GM06990 (cell line): Measurements from ENCODE around the gene RASL12.
"Not testable (repeated sequence)": the region's sequence is repeated elsewhere in the genome, so short reads cannot be mapped to it uniquely, and the experiment has no call there.

Experiments used
- DNase-seq: peaks from one replicate; pipeline ENCODE4 v3.0.0-alpha.2; 2011; ENCODE audit not compliant: insufficient read length; ENCODE audit errors: extremely low read depth
- H3K27me3 ChIP-seq: replicated peaks from 2 replicates; pipeline ENCODE4 v1.6.0; 2011; ENCODE audit warnings: low read length; ENCODE audit not compliant: control insufficient read depth, insufficient read depth
- H3K36me3 ChIP-seq: 2 replicates; pipeline ENCODE4 v1.5.1; 2011; ENCODE audit warnings: low read length; ENCODE audit not compliant: control insufficient read depth, insufficient read depth
- H3K4me3 ChIP-seq: replicated peaks from 2 replicates; pipeline ENCODE4 v1.5.1; 2011; ENCODE audit warnings: low read depth, mild to moderate bottlenecking, control low read depth, low read length
- CTCF ChIP-seq: IDR thresholded peaks from 2 replicates; pipeline ENCODE4 v1.5.1; 2011; ENCODE audit warnings: low read length, control low read depth, mild to moderate bottlenecking, inconsistent platforms; ENCODE audit not compliant: insufficient read depth, poor library complexity, severe bottlenecking

RASL12 gene

GRCh38 chr15:65044724-65045481 lies 22.9 kb downstream of the RASL12 start, which contains the start of gene SLC51B:
TSS of gene SLC51B (plus strand) at chr15:65045387. CDS start at chr15:65050005, 4,618 bp downstream.
- Histone ChIP-seq H3K27me3 (no peaks in the 10 kb centered on the region), H3K4me3 (no peak within 1 kb of the TSS), H3K36me3 (no peaks in the 10 kb centered on the region)
- DNase-seq, result no peak
- no peak for TF ChIP-seq CTCF

GRCh38 chr15:65044218-65044617 lies 23.6 kb downstream of the RASL12 start:
- not testable (repeated sequence) for H3K36me3 ChIP-seq, DNase-seq, H3K4me3 ChIP-seq, H3K27me3 ChIP-seq

- DNase-seq, result no peak
- TF ChIP-seq CTCF, result no peak
Measured at GRCh38 chr15:65042776-65043327, 24.9 kb downstream of the RASL12 start.

GRCh38 chr15:65041787-65042186 lies 26.0 kb downstream of the RASL12 start:
- TF ChIP-seq CTCF, result no peak
- no peak for DNase-seq

More at GRCh38 chr15:65042776-65043327, 24.9 kb downstream of the RASL12 start:
- H3K4me3 ChIP-seq, result no peak overlapping the region
- no peaks in the 10 kb centered on the region for H3K36me3 ChIP-seq
- H3K27me3 ChIP-seq, result no peaks in the 10 kb centered on the region

GRCh38 chr15:65040461-65040860 lies 27.3 kb downstream of the RASL12 start:
- Histone ChIP-seq H3K36me3 (no peaks in the 10 kb centered on the region), H3K4me3 (no peak overlapping the region), H3K27me3 (no peaks in the 10 kb centered on the region)
- DNase-seq, result no peak
- no peak for TF ChIP-seq CTCF

More at GRCh38 chr15:65041787-65042186, 26.0 kb downstream of the RASL12 start:
- no peaks in the 10 kb centered on the region for H3K27me3 ChIP-seq
- no peak overlapping the region for H3K4me3 ChIP-seq
- H3K36me3 ChIP-seq, result no peaks in the 10 kb centered on the region

- DNase-seq, result no peak
- no peak for TF ChIP-seq CTCF
- Histone ChIP-seq H3K36me3 (no peaks in the 10 kb centered on the region), H3K4me3 (no peak overlapping the region), H3K27me3 (no peaks in the 10 kb centered on the region)
Measured at GRCh38 chr15:65038836-65039235, 29.0 kb downstream of the RASL12 start.
